ENCODE results near the gene SNX3.

DNA sequence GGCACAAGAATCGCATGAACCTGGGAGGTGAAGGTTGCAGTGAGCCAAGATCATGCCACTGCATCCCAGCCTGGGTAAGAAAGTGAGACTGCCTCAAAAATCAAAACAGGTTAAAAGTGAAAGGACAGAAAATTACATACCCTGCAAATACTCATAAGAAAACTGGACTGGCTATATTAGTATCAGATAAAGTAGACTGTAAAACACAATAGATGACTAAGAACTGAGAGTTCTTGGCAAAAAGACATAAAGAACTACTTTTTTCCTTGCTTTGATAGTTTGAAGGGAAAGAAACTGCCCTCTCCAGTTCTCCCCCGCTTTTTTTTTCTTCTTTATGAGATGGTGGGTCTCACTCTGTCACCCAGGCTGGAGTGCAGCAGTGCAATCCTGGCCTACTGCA, 17.0 kb downstream of the SNX3 start:
- TF ChIP-seq, protein P1, sequence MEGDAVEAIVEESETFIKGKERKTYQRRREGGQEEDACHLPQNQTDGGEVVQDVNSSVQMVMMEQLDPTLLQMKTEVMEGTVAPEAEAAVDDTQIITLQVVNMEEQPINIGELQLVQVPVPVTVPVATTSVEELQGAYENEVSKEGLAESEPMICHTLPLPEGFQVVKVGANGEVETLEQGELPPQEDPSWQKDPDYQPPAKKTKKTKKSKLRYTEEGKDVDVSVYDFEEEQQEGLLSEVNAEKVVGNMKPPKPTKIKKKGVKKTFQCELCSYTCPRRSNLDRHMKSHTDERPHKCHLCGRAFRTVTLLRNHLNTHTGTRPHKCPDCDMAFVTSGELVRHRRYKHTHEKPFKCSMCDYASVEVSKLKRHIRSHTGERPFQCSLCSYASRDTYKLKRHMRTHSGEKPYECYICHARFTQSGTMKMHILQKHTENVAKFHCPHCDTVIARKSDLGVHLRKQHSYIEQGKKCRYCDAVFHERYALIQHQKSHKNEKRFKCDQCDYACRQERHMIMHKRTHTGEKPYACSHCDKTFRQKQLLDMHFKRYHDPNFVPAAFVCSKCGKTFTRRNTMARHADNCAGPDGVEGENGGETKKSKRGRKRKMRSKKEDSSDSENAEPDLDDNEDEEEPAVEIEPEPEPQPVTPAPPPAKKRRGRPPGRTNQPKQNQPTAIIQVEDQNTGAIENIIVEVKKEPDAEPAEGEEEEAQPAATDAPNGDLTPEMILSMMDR (tag by site-specific recombination; IDR thresholded peaks at IDR 0.05): no peak
- TF ChIP-seq, protein P2, sequence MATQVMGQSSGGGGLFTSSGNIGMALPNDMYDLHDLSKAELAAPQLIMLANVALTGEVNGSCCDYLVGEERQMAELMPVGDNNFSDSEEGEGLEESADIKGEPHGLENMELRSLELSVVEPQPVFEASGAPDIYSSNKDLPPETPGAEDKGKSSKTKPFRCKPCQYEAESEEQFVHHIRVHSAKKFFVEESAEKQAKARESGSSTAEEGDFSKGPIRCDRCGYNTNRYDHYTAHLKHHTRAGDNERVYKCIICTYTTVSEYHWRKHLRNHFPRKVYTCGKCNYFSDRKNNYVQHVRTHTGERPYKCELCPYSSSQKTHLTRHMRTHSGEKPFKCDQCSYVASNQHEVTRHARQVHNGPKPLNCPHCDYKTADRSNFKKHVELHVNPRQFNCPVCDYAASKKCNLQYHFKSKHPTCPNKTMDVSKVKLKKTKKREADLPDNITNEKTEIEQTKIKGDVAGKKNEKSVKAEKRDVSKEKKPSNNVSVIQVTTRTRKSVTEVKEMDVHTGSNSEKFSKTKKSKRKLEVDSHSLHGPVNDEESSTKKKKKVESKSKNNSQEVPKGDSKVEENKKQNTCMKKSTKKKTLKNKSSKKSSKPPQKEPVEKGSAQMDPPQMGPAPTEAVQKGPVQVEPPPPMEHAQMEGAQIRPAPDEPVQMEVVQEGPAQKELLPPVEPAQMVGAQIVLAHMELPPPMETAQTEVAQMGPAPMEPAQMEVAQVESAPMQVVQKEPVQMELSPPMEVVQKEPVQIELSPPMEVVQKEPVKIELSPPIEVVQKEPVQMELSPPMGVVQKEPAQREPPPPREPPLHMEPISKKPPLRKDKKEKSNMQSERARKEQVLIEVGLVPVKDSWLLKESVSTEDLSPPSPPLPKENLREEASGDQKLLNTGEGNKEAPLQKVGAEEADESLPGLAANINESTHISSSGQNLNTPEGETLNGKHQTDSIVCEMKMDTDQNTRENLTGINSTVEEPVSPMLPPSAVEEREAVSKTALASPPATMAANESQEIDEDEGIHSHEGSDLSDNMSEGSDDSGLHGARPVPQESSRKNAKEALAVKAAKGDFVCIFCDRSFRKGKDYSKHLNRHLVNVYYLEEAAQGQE (tag by site-specific recombination; IDR thresholded peaks at IDR 0.05): no peak
- no peak for TF ChIP-seq ZNF311 (tag by site-specific recombination; IDR thresholded peaks at IDR 0.05; ENCODE audit: borderline replicate concordance)
- no peak for TF ChIP-seq ZBTB26 (tag by site-specific recombination; optimal IDR thresholded peaks at IDR 0.05)
- TF ChIP-seq KLF10 (tag by site-specific recombination; IDR thresholded peaks at IDR 0.05): no peak
- TF ChIP-seq MEIS1 (CRISPR knock-in tag; IDR thresholded peaks at IDR 0.05; ENCODE audit: borderline replicate concordance): no peak
- no peak for TF ChIP-seq SP7 (tag by site-specific recombination; IDR thresholded peaks at IDR 0.05)
- no peak for TF ChIP-seq ZNF776 (tag by site-specific recombination; IDR thresholded peaks at IDR 0.05; ENCODE audit: borderline replicate concordance)
- TF ChIP-seq, protein P3, sequence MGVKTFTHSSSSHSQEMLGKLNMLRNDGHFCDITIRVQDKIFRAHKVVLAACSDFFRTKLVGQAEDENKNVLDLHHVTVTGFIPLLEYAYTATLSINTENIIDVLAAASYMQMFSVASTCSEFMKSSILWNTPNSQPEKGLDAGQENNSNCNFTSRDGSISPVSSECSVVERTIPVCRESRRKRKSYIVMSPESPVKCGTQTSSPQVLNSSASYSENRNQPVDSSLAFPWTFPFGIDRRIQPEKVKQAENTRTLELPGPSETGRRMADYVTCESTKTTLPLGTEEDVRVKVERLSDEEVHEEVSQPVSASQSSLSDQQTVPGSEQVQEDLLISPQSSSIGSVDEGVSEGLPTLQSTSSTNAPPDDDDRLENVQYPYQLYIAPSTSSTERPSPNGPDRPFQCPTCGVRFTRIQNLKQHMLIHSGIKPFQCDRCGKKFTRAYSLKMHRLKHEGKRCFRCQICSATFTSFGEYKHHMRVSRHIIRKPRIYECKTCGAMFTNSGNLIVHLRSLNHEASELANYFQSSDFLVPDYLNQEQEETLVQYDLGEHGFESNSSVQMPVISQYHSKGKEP (tag by site-specific recombination; IDR thresholded peaks at IDR 0.05): no peak

Measured in HEK293 (cell line).